ENCODE measurements around the gene HS3ST5.

The HS3ST5 gene

DNA sequence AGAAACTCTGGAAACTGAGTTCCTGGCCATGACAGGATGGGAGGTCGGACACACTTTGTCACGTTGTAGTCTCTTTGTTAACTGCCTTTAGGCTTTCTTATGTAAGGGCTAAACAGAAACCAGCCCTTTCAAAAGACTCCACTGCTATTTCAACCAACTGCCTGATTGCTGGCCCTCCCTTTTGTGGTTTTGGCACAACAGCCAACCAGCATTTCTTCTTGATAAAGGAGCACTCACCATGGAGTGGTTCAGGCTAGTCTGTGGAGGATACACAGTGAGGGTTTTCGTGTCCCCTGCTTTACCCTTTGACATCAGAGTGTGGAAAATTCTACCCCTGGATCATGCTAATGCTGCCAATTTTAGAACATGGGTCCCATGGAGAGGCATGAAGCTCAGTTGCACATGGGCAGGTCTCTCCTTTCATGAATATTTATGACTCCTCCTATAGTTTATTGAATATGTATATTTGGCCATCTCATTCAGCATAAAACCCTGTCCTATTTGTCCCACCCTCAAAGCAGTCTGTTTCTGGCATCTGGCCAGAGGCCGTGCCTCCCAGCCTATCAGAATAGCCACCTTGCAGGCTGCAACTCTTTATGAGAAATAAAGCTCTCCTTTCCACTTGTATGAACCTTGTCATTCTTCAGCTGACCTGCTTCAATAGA lies 148.3 kb downstream of the HS3ST5 start:
- DNase-seq = no peak

DNA sequence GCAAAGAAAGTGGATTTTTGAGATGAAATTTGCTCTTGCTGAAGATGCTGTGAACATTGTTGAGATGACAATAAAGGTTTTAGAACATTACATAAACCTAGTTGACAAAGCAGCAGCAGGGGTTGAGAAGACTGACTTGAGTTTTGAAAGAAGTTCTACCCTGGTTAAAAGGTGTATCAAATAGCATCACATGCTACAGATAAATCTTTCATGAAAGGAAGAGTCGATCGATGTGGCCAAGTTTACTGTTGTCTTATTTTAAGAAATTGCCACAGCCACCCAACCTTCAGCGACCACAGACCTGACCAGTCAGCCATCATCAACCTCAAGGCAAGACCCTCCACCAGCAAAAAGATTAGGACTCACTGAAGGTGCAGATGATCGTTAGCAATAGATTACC lies 155.3 kb downstream of the HS3ST5 start:
- DNase-seq = no peak

GRCh38 chr6:114181664-114182063 lies 161.2 kb downstream of the HS3ST5 start:
- DNase-seq = no peak

DNA sequence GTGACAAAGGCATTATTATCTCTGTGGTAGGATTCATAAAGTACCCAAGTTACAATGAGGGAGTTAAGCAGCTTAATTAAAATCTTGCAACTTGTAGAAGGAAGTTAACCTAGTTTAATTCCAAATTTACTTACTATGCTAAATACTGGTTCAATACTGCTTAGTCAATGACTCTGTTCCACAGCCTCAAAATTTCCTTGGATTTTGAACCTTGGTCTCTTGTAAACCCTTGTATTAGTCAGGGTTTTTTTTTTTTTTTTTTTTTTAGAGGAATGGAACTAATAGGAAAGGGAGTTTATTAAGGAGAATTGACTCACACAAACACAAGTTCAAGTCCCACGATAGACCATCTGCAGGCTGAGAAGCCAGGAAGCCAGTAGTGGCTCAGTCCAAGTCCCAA lies 163.4 kb downstream of the HS3ST5 start:
- DNase-seq = no peak

DNA sequence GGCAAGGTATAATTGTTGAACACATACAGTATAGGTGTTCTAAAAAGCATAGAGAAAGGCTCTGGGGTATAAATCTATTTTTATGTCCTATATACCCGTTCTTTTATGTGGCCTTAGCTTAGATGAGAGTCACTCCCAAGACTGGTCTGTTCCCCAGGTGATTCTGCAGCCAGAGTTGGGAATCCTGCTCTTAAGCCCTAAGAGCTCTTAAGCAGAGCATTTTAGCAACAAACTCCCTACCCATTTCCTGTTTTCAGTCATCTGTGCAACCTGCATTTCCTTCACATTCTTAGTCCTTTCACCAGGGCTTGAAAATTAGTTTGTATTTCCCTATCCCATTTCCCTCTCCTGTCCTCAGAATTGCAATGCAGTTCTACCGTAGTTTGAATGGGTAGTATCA lies 166.1 kb downstream of the HS3ST5 start:
- no peak for DNase-seq

DNA sequence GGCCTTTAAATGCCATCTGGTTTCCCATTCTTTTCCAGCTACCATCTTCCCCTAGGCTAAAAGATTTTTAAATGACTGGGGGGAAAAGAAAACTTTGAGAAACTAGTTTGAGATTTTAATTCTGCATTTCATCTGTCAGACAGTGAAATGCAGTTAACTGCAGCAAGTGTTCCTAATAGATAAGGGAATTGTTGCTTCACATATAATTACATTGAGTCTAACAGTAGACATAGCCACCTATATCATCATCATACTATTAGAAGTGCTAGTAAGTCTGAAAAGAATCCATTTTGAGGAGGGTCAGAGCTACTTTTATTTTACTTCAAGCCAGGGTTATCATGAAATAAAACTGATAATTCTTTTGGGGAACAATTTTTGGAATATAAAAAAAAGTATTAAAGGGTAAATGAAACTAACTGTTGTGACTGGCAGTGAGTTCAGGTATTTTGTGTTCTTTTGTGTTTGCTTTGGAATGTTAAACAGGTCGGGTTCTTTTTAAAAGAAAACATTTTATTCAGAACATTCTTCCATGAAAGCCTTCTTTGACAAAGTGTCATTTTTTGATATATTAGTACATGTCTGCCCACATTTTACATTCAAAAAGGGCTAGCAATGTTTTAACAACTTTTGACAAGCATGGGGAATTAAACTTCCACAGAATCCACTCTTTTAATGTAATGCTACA lies 170.1 kb downstream of the HS3ST5 start:
- DNase-seq = no peak

GRCh38 chr6:114171473-114171872 lies 171.3 kb downstream of the HS3ST5 start:
- no peak for DNase-seq

DNA sequence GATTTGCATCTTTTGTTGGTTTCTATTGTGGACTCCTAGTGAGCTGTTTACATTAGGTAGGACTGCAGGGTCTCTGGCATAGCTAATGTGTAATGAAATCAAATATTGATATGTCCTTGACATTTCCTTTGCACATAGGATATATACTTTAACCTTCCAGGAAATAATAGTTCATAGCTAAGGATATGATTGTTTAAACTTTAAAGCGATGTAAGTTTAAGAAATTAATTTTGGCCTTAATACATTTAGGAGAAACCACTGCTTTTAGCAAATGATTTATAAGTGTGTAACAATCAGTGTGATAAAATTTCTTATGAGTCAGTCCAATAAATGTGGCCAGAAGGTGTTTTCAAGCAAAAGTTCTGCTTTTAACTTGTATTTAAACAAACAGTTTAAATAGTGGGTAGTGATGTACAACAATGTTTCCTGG lies 171.8 kb downstream of the HS3ST5 start:
- DNase-seq = no peak

DNA sequence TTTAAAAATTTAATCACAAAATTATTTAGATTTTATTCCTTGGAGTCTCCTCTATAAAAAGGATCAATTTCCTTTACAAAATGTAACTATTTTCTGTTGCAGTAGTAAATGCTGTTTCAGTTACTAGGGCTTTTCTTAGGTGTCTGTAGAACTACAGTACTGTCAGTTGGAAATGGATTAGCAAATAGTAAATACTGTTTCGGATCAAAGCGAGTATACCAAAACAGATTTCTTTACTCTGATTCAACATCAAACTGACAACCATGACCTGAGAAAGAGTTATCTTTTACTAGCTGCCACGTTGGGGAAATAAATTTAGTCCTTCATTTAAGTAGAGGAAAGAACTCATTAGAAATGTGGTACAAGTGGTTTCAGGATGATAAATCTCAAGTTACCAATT lies 172.5 kb downstream of the HS3ST5 start:
- no peak for DNase-seq

DNA sequence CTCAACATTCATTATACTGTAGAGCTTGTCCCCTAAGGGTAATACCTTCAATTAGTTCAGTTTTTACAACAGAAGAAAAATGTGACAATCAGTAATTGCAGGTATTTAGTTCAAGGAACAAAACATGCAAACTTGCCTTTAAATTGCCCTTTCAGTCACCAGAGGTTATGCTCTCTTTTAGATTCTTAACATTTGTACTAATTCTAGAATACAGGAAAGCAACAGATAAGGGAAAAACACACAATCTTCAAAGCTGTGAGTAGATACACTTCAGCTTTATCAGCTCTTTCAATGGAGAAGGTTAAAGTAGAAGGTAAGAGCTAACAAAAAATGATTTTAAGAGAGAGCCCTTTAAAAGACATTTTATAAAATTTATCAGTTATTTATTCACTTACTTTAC lies 173.1 kb downstream of the HS3ST5 start:
- no peak for DNase-seq

DNA sequence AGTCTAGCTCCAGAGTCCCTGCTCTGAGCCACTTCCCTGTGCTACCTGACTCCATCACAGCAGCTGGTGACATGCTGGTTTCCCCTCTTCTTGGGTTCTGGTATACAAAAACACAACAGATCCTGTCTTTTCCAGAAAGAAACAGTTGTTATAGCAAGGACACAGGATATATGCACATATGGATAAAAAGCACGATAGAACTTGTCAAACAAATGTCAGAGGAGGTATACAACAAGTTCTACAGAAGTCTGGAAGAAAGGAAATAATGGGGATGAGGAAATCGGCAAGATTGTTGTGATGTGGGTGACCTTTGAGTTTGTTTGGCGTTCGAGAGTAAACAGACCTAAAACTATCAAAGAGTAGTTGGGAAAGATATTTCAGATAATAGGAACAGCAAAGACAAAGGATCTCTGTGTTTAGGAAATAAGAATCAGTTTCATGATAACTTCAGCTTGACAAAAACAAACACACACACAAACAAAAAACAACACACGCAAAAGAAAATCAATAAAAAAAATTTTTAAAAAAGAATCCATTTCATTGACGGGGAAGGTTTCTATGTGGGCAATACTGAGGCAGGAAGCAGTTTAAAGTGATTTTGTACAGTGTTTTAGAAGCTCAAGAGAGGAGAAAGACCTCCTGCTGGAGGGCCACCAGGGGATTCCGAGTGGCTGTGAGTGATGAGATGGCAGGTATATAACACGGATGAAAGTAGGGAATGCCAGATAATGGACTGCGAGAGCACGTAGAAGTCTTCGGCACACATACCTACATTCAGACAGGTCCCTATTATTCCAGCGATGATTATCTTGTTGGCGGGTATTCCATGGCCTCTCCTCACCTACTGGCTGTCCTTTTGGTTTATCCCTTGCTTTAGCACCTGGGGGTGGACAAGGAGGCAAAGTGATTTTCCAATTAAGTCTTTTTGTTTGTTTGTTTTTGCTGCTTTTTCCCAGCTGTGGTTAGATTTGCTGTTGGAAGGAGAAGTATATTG lies 174.9 kb downstream of the HS3ST5 start:
- no peak for DNase-seq

DNA sequence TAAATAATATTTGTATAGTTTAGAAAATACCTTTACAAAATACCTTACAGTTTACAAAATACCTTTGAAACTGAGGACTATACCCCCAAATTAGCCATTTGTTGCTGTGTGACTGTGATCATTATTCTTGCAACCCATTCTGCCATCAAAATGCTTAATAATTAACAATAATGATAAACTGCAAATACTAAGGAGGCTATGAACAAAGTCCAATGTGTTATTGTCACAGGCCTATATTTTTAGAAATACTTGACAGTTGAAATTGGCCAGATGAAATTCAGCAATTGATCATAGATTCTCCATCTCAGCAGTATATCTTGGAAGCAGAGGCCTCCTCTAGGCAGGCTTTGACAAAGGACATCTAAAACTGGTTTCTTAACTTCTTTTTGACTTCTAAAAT lies 178.6 kb downstream of the HS3ST5 start:
- DNase-seq = no peak

GRCh38 chr6:114162691-114163347 lies 180.0 kb downstream of the HS3ST5 start:
- DNase-seq = no peak

GRCh38 chr6:114160881-114161280 lies 181.9 kb downstream of the HS3ST5 start:
- no peak for DNase-seq

- DNase-seq = no peak
Measured at GRCh38 chr6:114159727-114160126, 183.1 kb downstream of the HS3ST5 start.

- no peak for DNase-seq
Measured at GRCh38 chr6:114158838-114159694, 183.8 kb downstream of the HS3ST5 start.

GRCh38 chr6:114158411-114158810 lies 184.4 kb downstream of the HS3ST5 start:
- no peak for DNase-seq

- no peak for DNase-seq
Measured at GRCh38 chr6:114157848-114158247, 185.0 kb downstream of the HS3ST5 start.

- DNase-seq = no peak
Measured at GRCh38 chr6:114155763-114156162, 187.1 kb downstream of the HS3ST5 start.

DNA sequence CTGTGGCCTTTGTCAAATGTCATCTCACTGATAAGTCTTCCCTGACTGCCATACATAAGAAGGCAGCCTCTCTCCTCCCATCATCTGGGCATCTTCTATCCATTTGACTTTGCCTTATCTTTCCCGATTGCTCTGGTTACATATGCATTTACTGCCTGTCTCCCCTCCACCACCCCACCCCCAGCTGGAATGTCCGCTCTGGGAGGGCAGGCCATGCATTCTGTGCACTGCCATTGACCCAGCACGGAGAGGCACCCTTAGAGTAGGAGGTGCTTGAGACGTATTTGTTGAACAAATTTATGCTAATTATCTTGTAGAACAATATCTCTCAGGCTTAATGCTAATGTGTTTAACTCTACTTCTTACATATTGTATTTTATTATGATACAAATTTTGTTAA lies 188.0 kb downstream of the HS3ST5 start:
- no peak for DNase-seq

- no peak for DNase-seq
Measured at GRCh38 chr6:114153448-114153847, 189.4 kb downstream of the HS3ST5 start.

Measured in inflammatory macrophage (primary cell).